Endometrial microvascular endothelial cells (primary cell): ENCODE results near the gene UFSP1. TPM values are rescaled to one million over a fixed set of nuclear protein-coding genes. Genes with fewer than 3 reads are reported as not detected.

Source experiments
- total RNA-seq: library from RNA; depleted of rRNA; stranded (reverse); fragments of >200 nt; gene quantifications from one replicate; pipeline ENCODE4 v1.2.3, GENCODE V29; 2015; ENCODE audit errors: inconsistent ontology term

UFSP1 gene
- total RNA-seq, 1 donor from 2014 or later = 1.2 TPM

Other genes starting within 250 kb of the UFSP1 start
- not detected for gene TFR2, start 248.2 kb downstream of the UFSP1 start, total RNA-seq
- not detected for gene ACTL6B, start 233.3 kb downstream of the UFSP1 start, total RNA-seq
- 301 TPM for gene GNB2, start 216.0 kb downstream of the UFSP1 start, total RNA-seq
- 21.2 TPM for gene GIGYF1, start 195.5 kb downstream of the UFSP1 start, total RNA-seq
- 51.1 TPM for gene POP7, start 183.6 kb downstream of the UFSP1 start, total RNA-seq
- not detected for gene EPO, start 169.2 kb downstream of the UFSP1 start, total RNA-seq
- not detected for gene ZAN, start 156.1 kb downstream of the UFSP1 start, total RNA-seq
- 78.6 TPM for gene EPHB4, start 62.2 kb downstream of the UFSP1 start, total RNA-seq
- 40.0 TPM for gene SLC12A9, start 37.0 kb downstream of the UFSP1 start, total RNA-seq
- 108 TPM for gene TRIP6, start 22.3 kb downstream of the UFSP1 start, total RNA-seq
- gene SRRT, start 14.6 kb downstream of the UFSP1 start, total RNA-seq = 80.7 TPM
- not detected for gene ACHE, start 6.2 kb upstream of the UFSP1 start, total RNA-seq
- not detected for gene MUC3A, start 59.8 kb upstream of the UFSP1 start, total RNA-seq
- gene MUC12, start 79.8 kb upstream of the UFSP1 start, total RNA-seq = not detected
- gene MUC17, start 130.4 kb upstream of the UFSP1 start, total RNA-seq = not detected
- 13.9 TPM for gene TRIM56, start 195.8 kb upstream of the UFSP1 start, total RNA-seq
- gene SERPINE1, start 237.4 kb upstream of the UFSP1 start, total RNA-seq = 2,363 TPM